ENCODE measurements around the gene TJP2.

TJP2 gene

GRCh38 chr9:69149321-69149807 lies 24.7 kb upstream of the TJP2 start:
- TF ChIP-seq CTCF (IDR thresholded peaks at IDR 0.05): peak; percentile 24; the same call in 1 of the 2 replicates

GRCh38 chr9:69151506-69151905 lies 22.6 kb upstream of the TJP2 start:
- no peak for TF ChIP-seq CTCF (IDR thresholded peaks at IDR 0.05)

GRCh38 chr9:69153707-69154521 lies 20.2 kb upstream of the TJP2 start:
- TF ChIP-seq CTCF (IDR thresholded peaks at IDR 0.05): no peak

GRCh38 chr9:69155341-69156030 lies 18.6 kb upstream of the TJP2 start:
- no peak for TF ChIP-seq CTCF (IDR thresholded peaks at IDR 0.05)

- TF ChIP-seq CTCF (IDR thresholded peaks at IDR 0.05): peak; percentile 27; the same call in 1 of the 2 replicates
Observed at GRCh38 chr9:69157751-69158466, 16.2 kb upstream of the TJP2 start.

GRCh38 chr9:69158471-69158870 lies 15.6 kb upstream of the TJP2 start:
- TF ChIP-seq CTCF (IDR thresholded peaks at IDR 0.05): no peak

GRCh38 chr9:69165581-69165980 lies 8.5 kb upstream of the TJP2 start:
- no peak for TF ChIP-seq CTCF (IDR thresholded peaks at IDR 0.05)

Measured in LNCAP (cell line).